Lower leg skin (tissue), 4 donors: ENCODE data around the gene ZNF385D. TPM values are rescaled to one million over a fixed set of nuclear protein-coding genes. Genes with fewer than 3 reads are reported as not detected.

Source experiments
- DNase-seq, 2 donors: peaks; one replicate each; pipeline ENCODE4 v3.0.0-alpha.2; 2019; ENCODE audit warnings: low spot score in 2 of 2
- H3K4me3 ChIP-seq: fragments of 200-600 bp; sonication (generic); 2 replicates; pipeline ENCODE4 v1.5.1; 2017; ENCODE audit warnings: mild to moderate bottlenecking, low read depth; ENCODE audit not compliant: poor library complexity, severe bottlenecking
- POLR2A ChIP-seq, 2 donors: fragments of 450-650 bp; IDR thresholded peaks; one replicate each; pipeline ENCODE4 v1.6.1; 2016 to 2017; ENCODE audit warnings: antibody characterized with exemption in 2 of 2, mild to moderate bottlenecking in 1 of 2, moderate library complexity in 1 of 2
- WGBS, 2 donors: methylation state at CpG; one replicate each; pipeline ENCODE4 v1.1.5; 2018; 5-methylcytosine and 5-hydroxymethylcytosine counted together
- intact Hi-C: fragments of 100-400 bp; cut with DNase I; formaldehyde crosslinking; loops from one replicate; pipeline ENCODE4 v1.15.0; 2023; ENCODE audit warnings: low total_unique reads
- total RNA-seq, 4 donors: library from RNA; depleted of rRNA; stranded (reverse); fragments of >200 nt; gene quantifications; one replicate each; pipeline ENCODE4 v1.1.0, GENCODE V29; 2016
- TF ChIP-seq, protein P1 (sequence below), 3 donors: fragments of 450-650 bp; IDR thresholded peaks; one replicate each; pipeline ENCODE4 v1.5.1; 2016; ENCODE audit warnings: antibody characterized with exemption in 3 of 3, mild to moderate bottlenecking in 3 of 3, moderate library complexity in 2 of 3

The ZNF385D gene
- total RNA-seq, 4 donors from 2014 or later, result 0.38 to 4.2 (median 2.1) TPM

DNA sequence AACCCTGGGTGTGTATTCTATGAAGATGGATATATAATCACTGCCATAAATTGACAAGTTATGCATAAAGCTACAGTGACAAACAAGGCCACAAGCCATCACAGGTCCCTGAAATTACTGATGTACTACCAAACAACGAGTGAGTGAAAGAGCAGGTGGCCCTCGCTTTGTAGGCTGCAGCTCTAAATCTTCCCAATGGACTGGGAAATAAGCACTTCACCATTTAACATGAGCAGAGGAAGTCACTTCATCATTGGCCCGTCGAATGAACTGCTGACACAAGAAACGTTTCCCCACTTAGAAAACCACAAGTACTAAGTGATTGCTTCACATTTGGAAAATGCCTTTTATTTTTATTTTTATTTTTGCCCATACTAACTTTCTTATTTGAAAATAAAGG lies 218.0 kb downstream of the ZNF385D start:
- WGBS, 2 donors, result 62 to 63% methylated on average over 5 of the region's 5 CpGs
- intact Hi-C loops, result no loop called here
- no peak for DNase-seq
- no peak overlapping the region for H3K4me3 ChIP-seq
- TF ChIP-seq, protein P1, sequence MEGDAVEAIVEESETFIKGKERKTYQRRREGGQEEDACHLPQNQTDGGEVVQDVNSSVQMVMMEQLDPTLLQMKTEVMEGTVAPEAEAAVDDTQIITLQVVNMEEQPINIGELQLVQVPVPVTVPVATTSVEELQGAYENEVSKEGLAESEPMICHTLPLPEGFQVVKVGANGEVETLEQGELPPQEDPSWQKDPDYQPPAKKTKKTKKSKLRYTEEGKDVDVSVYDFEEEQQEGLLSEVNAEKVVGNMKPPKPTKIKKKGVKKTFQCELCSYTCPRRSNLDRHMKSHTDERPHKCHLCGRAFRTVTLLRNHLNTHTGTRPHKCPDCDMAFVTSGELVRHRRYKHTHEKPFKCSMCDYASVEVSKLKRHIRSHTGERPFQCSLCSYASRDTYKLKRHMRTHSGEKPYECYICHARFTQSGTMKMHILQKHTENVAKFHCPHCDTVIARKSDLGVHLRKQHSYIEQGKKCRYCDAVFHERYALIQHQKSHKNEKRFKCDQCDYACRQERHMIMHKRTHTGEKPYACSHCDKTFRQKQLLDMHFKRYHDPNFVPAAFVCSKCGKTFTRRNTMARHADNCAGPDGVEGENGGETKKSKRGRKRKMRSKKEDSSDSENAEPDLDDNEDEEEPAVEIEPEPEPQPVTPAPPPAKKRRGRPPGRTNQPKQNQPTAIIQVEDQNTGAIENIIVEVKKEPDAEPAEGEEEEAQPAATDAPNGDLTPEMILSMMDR (IDR thresholded peaks at IDR 0.05), result no peak
- no peak for TF ChIP-seq POLR2A (IDR thresholded peaks at IDR 0.05)

DNA sequence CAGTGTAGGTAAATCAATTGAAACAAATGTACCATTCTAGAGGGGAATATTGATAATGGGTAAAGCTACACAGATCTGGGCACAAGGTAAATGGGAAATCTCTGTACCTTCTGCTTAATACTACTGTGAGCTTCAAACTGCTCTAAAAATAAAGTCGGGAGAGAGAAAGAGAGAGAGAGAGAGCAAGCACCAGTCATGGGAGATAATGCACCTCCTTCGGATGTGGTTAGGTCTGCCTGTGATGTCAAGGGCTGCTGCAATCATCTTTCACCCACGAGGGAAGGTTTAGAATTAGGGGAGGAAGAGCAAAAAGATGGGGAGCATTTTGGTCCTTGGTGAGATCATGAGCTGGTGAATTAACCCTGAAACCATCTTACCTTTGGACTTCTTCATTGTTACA lies 219.1 kb downstream of the ZNF385D start:
- WGBS, 2 donors, result 76 to 83% methylated on average over 3 of the region's 3 CpGs
- TF ChIP-seq, protein P1 (IDR thresholded peaks at IDR 0.05), result no peak
- TF ChIP-seq POLR2A (IDR thresholded peaks at IDR 0.05), result no peak
- DNase-seq, result no peak
- H3K4me3 ChIP-seq, result no peak overlapping the region
- intact Hi-C loops, result no loop called here

DNA sequence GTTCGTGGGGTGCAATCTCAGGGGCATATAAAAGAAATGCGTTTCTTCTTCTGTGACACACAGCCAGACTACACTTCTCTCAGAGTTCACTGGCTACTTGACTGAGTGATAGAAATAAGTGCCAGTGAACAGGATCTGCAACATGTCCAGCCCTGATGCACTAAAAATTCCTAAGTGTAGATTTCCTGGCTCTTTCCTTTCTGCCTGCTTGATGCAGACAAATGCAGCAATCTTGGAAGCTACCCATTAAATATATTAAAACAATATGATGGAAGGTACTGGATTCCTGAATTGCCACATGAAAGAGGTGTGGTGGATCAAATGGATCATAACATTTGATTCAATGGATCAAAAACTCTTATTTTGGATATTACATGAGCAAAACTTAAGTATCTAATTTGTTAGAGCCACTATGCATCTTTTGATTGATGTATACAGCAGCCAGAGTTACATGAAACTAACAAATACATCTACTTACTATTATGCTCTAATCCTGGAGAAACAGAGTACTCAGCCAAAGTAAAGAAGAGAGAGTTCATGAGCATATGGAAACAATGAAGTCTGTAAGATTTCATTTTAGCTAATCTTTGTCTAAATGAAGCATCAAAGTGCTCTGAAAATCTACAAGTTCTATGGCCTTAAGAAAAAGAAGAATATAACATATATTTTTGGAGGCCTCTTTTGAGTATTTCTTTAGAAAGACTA lies 222.6 kb downstream of the ZNF385D start:
- no peak for DNase-seq
- intact Hi-C loops, result no loop called here
- H3K4me3 ChIP-seq, result no peak overlapping the region
- 65 to 74% methylated on average over 2 of the region's 2 CpGs for WGBS, 2 donors
- no peak for TF ChIP-seq POLR2A (IDR thresholded peaks at IDR 0.05)
- TF ChIP-seq, protein P1 (IDR thresholded peaks at IDR 0.05), result no peak

DNA sequence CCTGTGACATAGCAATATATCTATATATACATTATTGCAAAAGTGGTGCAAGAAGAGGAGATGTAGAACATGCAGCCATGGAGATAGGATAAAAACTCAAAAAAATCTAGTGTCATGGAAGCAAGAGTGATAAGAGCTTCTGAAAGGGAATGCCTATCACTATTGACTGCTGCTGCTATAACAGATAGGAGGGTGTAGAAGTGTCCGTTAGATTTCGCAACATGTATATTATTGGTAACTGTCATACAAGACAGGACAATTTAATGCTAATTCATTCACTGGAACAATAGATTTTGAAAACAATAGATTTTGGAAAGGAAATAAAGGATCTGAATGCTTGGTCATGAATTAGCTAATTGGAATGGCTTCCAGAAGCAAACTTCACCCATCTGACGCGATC lies 224.5 kb downstream of the ZNF385D start:
- WGBS, 2 donors, result 84 to 86% methylated on average over 4 of the region's 4 CpGs
- no peak for DNase-seq
- TF ChIP-seq POLR2A (IDR thresholded peaks at IDR 0.05), result no peak
- TF ChIP-seq, protein P1 (IDR thresholded peaks at IDR 0.05), result no peak
- no peak overlapping the region for H3K4me3 ChIP-seq
- intact Hi-C loops, result no loop called here

DNA sequence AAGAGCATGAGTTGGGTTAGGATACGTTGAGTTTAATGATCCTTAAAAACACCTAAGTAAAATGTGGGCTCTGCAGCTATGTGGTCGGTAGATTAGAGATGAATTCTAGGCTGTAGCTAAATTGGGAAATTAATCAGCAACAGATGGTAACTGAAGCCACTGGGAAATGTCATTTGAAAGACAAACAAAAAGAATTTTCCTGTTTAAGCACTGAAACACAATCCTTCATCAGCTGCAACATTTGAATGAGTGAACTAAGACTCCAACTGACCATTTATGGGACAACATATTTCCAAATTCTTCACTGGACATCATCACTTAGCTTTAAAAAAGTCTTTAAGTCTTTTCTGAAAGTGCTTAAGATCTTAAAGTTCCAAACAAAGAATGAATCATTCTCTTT lies 226.9 kb downstream of the ZNF385D start:
- no peak overlapping the region for H3K4me3 ChIP-seq
- WGBS, 2 donors, result 60 to 65% methylated on average over 2 of the region's 2 CpGs
- TF ChIP-seq, protein P1 (IDR thresholded peaks at IDR 0.05), result no peak
- no peak for TF ChIP-seq POLR2A (IDR thresholded peaks at IDR 0.05)
- intact Hi-C loops, result no loop called here
- no peak for DNase-seq
